CD14-positive monocyte (primary cell): ENCODE results near the gene SLC22A12. TPM values are rescaled to one million over a fixed set of nuclear protein-coding genes. Genes with fewer than 3 reads are reported as not detected.

Experiments used
- DNase-seq, 3 donors: peaks; one replicate each; pipeline ENCODE4 v3.0.0-alpha.2; 2011 to 2022
- H2AFZ ChIP-seq: 2 replicates; pipeline ENCODE4 v1.6.0; 2012; ENCODE audit warnings: mild to moderate bottlenecking, low read depth, low read length, inconsistent platforms; ENCODE audit not compliant: insufficient read depth, poor library complexity, severe bottlenecking
- H3K27ac ChIP-seq, 2 donors: 1 replicate in 1 of 2; 2 replicates in 1 of 2; pipeline ENCODE4 v1.5.1; 2012 to 2013; ENCODE audit warnings: low read length in 2 of 2, control low read depth in 1 of 2, inconsistent platforms in 1 of 2, low read depth in 1 of 2, mild to moderate bottlenecking in 1 of 2
- H3K27me3 ChIP-seq, 2 donors: one replicate each; pipeline versions ENCODE4 v1.6.0 to v1.6.1; 2011 to 2013; ENCODE audit warnings: low read length in 2 of 2; ENCODE audit not compliant: control insufficient read depth in 2 of 2, insufficient read depth in 2 of 2
- H3K36me3 ChIP-seq, 2 donors: replicated peaks in 1 of 2; 1 replicate in 1 of 2; 2 replicates in 1 of 2; pipeline versions ENCODE4 v1.5.1 to v1.6.1; 2012 to 2013; ENCODE audit warnings: low read length in 2 of 2, control low read depth in 1 of 2, inconsistent platforms in 1 of 2, mild to moderate bottlenecking in 1 of 2; ENCODE audit not compliant: insufficient read depth in 2 of 2, control insufficient read depth in 1 of 2
- H3K4me1 ChIP-seq, 2 donors: 1 replicate in 1 of 2; 2 replicates in 1 of 2; pipeline versions ENCODE4 v1.5.1 to v1.6.1; 2012 to 2013; ENCODE audit warnings: low read length in 2 of 2, control low read depth in 1 of 2, inconsistent platforms in 1 of 2, mild to moderate bottlenecking in 1 of 2, moderate library complexity in 1 of 2; ENCODE audit not compliant: insufficient read depth in 2 of 2, control insufficient read depth in 1 of 2
- H3K4me2 ChIP-seq: replicated peaks from 2 replicates; pipeline ENCODE3; 2012; ENCODE audit warnings: low read length, moderate library complexity, mild to moderate bottlenecking; ENCODE audit not compliant: poor library complexity, severe bottlenecking; ENCODE audit errors: extremely low read depth
- H3K4me3 ChIP-seq, 3 experiments: fragments of 200-600 bp in 1 of 3; sonication (generic) in 1 of 3; replicated peaks in 1 of 3; 1 replicate in 2 of 3; 2 replicates in 1 of 3; pipeline ENCODE4 v1.5.1; 2011 to 2013; ENCODE audit warnings: low read length in 3 of 3, mild to moderate bottlenecking in 3 of 3, control low read depth in 2 of 3, low read depth in 2 of 3, inconsistent platforms in 1 of 3, moderate library complexity in 1 of 3
- H3K79me2 ChIP-seq: 2 replicates; pipeline ENCODE4 v1.6.0; 2012; ENCODE audit warnings: mild to moderate bottlenecking, control low read depth, inconsistent platforms, low read length, moderate library complexity; ENCODE audit not compliant: insufficient read depth
- H3K9ac ChIP-seq: 2 replicates; pipeline ENCODE4 v1.6.0; 2017; ENCODE audit warnings: low read length, mild to moderate bottlenecking; ENCODE audit not compliant: insufficient read depth, poor library complexity, severe bottlenecking
- H3K9me3 ChIP-seq, 2 donors: replicated peaks in 1 of 2; 1 replicate in 1 of 2; 2 replicates in 1 of 2; pipeline versions ENCODE4 v1.5.1 to v1.6.1; 2012 to 2013; ENCODE audit warnings: low read length in 2 of 2, control low read depth in 1 of 2; ENCODE audit not compliant: control insufficient read depth in 1 of 2, insufficient read depth in 1 of 2
- H4K20me1 ChIP-seq: 2 replicates; pipeline ENCODE4 v1.6.0; 2012; ENCODE audit warnings: mild to moderate bottlenecking, low read length, control low read depth, moderate library complexity; ENCODE audit not compliant: insufficient read depth
- H3K27ac Mint-ChIP-seq, 7 donors: one replicate each; pipeline ENCODE4 v1.8.0; 2020; ENCODE audit warnings: mild to moderate bottlenecking in 7 of 7, mixed read lengths in 7 of 7, moderate library complexity in 6 of 7, inconsistent platforms in 2 of 7
- H3K27me3 Mint-ChIP-seq, 3 donors: one replicate each; pipeline ENCODE4 v1.8.0; 2021 to 2022; ENCODE audit warnings: low read depth in 3 of 3, mild to moderate bottlenecking in 3 of 3, mixed read lengths in 3 of 3, moderate library complexity in 3 of 3, inconsistent platforms in 1 of 3
- H3K36me3 Mint-ChIP-seq, 2 donors: one replicate each; pipeline ENCODE4 v1.8.0; 2020; ENCODE audit warnings: mixed read lengths in 2 of 2, inconsistent platforms in 1 of 2, mild to moderate bottlenecking in 1 of 2
- H3K4me1 Mint-ChIP-seq: one replicate; pipeline ENCODE4 v1.8.0; 2020; ENCODE audit warnings: mild to moderate bottlenecking, mixed read lengths
- H3K4me3 Mint-ChIP-seq, 2 donors: one replicate each; pipeline ENCODE4 v1.8.0; 2020; ENCODE audit warnings: mild to moderate bottlenecking in 2 of 2, mixed read lengths in 2 of 2, moderate library complexity in 1 of 2
- H3K9me3 Mint-ChIP-seq, 7 donors: one replicate each; pipeline ENCODE4 v1.8.0; 2020 to 2022; ENCODE audit warnings: mixed read lengths in 7 of 7, mild to moderate bottlenecking in 6 of 7, moderate library complexity in 6 of 7, inconsistent platforms in 2 of 7
- CTCF ChIP-seq: fragments of 200-600 bp; IDR thresholded peaks from one replicate; pipeline ENCODE4 v1.8.0; 2022; ENCODE audit warnings: antibody characterized with exemption, mild to moderate bottlenecking
- WGBS: methylation state at CpG from one replicate; pipeline ENCODE4 v1.1.5; 2013; ENCODE audit warnings: missing lambda C conversion rate; ENCODE audit not compliant: insufficient coverage; 5-methylcytosine and 5-hydroxymethylcytosine counted together
- intact Hi-C, 2 donors: fragments of 100-400 bp; cut with micrococcal nuclease; formaldehyde crosslinking; loops; one replicate each; pipeline versions ENCODE4 v1.15.0 to v1.15.1; 2023
- polyA plus RNA-seq, 3 donors: library from polyadenylated mRNA; depleted of rRNA in 1 of 3; unstranded in 2 of 3; stranded (reverse) in 1 of 3; fragments of 300-500 nt in 2 of 3; fragments of >200 nt in 1 of 3; fragmentation: Illumina TruSeq in 2 of 3; gene quantifications; 1 replicate in 2 of 3; 2 replicates in 1 of 3; pipeline ENCODE4 v1.2.3, GENCODE V29; 2012 to 2021

SLC22A12 gene
- polyA plus RNA-seq, 3 donors: not detected

GRCh38 chr11:64628596-64628995, 37.6 kb downstream of the SLC22A12 start:
- Mint-ChIP-seq H3K9me3 (peaks cover 0 to 3% (median 0%) of the 10 kb centered on the region in 7 donors), H3K4me1 (peaks cover 40% of the 10 kb centered on the region), H3K4me3 (no peak overlapping the region), H3K36me3 (no peaks in the 10 kb centered on the region), H3K27me3 (peaks cover 1 to 7% (median 3%) of the 10 kb centered on the region in 3 donors), H3K27ac (no peak overlapping the region)
- H3K27me3 ChIP-seq: no peaks in the 10 kb centered on the region
- peaks cover 33 to 34% of the 10 kb centered on the region in 2 donors for H3K4me1 ChIP-seq
- DNase-seq: no peak
- TF ChIP-seq CTCF: no peak
- H3K9me3 ChIP-seq: no peaks in the 10 kb centered on the region
- WGBS: 89% methylated on average over 2 of the region's 2 CpGs
- intact Hi-C loops: no loop called here
- no peak overlapping the region for H2AFZ ChIP-seq
- H3K36me3 ChIP-seq: no peaks in the 10 kb centered on the region
- H3K4me2 ChIP-seq: no peak overlapping the region
- no peak overlapping the region for H3K27ac ChIP-seq
- no peak overlapping the region for H3K9ac ChIP-seq
- no peaks in the 10 kb centered on the region for H4K20me1 ChIP-seq
- no peak overlapping the region for H3K4me3 ChIP-seq
- H3K79me2 ChIP-seq: no peaks in the 10 kb centered on the region

- Histone ChIP-seq H4K20me1 (no peaks in the 10 kb centered on the region), H3K9me3 (no peaks in the 10 kb centered on the region), H3K4me1 (peaks cover 33 to 34% of the 10 kb centered on the region in 2 donors), H3K4me3 (no peak overlapping the region), H3K36me3 (no peaks in the 10 kb centered on the region), H2AFZ (no peak overlapping the region), H3K9ac (no peak overlapping the region), H3K4me2 (no peak overlapping the region), H3K27ac (no peak overlapping the region), H3K27me3 (no peaks in the 10 kb centered on the region), H3K79me2 (no peaks in the 10 kb centered on the region)
- H3K27ac Mint-ChIP-seq: no peak overlapping the region
- peaks cover 1 to 8% (median 3%) of the 10 kb centered on the region in 3 donors for H3K27me3 Mint-ChIP-seq
- no peak for TF ChIP-seq CTCF
- no peak for DNase-seq
- H3K4me1 Mint-ChIP-seq: peaks cover 40% of the 10 kb centered on the region
- intact Hi-C loops: no loop called here
- H3K9me3 Mint-ChIP-seq: peaks cover 0 to 3% (median 0%) of the 10 kb centered on the region in 7 donors
- peak overlapping the region in 1 of 2 donors; percentile 27 for H3K4me3 Mint-ChIP-seq
- 94% methylated on average over 6 of the region's 6 CpGs for WGBS
- H3K36me3 Mint-ChIP-seq: no peaks in the 10 kb centered on the region
Observed at GRCh38 chr11:64629103-64629502, 38.1 kb downstream of the SLC22A12 start.
